ENCODE data around the gene FPR2.

GRCh38 chr19:51811344-51811743 is 50.4 kb downstream of the FPR2 start:
- no peak for TF ChIP-seq EZH2phosphoT487 (IDR thresholded peaks at IDR 0.05; ENCODE audit: low read length)
- no peak for TF ChIP-seq CTCF (IDR thresholded peaks at IDR 0.05; ENCODE audit: low read length)
- no peak for TF ChIP-seq EZH2 (optimal IDR thresholded peaks at IDR 0.05; ENCODE audit: low read depth, low read length)
